SK-MEL-5 (cell line): ENCODE data around the gene TENT4B. TPM values are rescaled to one million over a fixed set of nuclear protein-coding genes. Genes with fewer than 3 reads are reported as not detected.
"Not testable (repeated sequence)": the region's sequence is repeated elsewhere in the genome, so short reads cannot be mapped to it uniquely, and the experiment has no call there.

ENCODE experiments used
- DNase-seq: peaks from one replicate; pipeline ENCODE4 v3.0.0-alpha.2; 2016; ENCODE audit warnings: low read depth, low spot score
- in situ Hi-C: cut with HindIII; loops from 2 replicates; pipeline ENCODE4 v1.10.0; 2016; ENCODE audit warnings: low sequenced_read_pairs, high pct_unique_total_duplicates, low pct_unique_long_range_greater_than_20kb
- total RNA-seq: library from RNA; depleted of rRNA; stranded (reverse); fragments of >200 nt; shearing (Covaris generic); gene quantifications from 2 replicates; pipeline ENCODE4 v1.2.3, GENCODE V29; 2014

TENT4B gene
- total RNA-seq, 1 experiment from 2014 or later = 6.0 TPM

DNA sequence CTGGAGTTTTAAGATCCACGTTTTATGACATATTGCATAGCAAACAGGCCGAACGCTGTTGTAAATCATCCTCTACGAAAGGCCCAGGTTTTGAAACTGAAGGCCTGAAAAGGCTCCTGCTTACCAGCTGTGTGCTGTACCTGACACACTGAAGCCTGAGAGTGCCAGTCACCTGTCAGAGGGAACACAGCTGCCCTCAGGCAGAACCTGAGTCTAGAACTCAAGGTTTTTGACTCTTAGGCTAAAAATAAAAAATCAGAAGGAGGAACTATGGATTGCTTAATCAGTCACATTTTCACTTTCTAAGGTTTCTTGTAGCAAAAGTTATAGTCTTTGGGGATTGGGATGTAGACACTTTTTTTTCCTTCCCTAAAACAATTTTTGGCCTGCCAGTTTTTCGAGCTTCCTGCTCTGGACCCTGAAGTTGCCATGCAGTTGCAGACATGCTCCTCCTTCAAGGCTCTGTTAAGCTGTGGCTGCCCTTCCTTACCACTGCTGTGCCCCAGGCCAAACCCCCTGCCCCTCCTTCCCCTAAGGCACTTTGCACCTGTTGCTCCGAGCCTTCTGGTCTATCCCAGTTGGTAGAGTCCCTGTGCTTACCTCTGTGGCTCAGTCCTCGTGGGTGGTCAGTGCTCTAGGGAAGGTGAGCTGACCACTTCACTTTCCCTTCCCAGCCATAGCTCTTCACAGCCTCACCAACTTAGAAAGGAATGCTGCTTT, 56.6 kb downstream of the TENT4B start:
- in situ Hi-C loops = no loop called here
- no peak for DNase-seq

GRCh38 chr16:50210266-50211038, 57.3 kb downstream of the TENT4B start:
- DNase-seq = peak; percentile 82
- in situ Hi-C loops = no loop called here

DNA sequence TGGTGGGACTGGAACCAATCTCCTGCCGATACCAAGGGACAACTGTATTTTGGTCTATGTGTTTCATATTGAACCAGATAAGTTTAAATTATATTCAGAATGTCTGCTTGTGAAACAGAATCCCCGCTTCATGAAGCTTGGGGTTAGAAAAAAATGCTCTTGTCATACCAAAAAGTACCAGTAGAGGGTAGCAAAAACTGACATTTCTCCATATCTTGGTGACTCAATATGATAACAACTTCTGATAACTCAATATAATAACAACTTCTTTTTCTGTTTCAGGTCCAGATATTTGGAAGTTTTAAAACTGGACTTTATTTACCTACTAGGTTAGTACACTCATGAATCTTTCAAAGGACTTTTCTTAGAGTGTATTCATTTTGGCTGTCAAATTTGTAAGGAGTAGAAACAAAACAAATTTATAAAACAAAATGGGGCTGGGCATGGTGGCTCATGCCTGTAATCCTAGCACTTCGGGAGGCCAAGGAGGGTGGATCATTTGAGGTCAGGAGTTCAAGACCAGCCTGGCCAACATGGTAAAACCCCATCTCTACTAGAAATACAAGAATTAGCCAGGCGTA, 60.9 kb downstream of the TENT4B start:
- in situ Hi-C loops = no loop called here

DNA sequence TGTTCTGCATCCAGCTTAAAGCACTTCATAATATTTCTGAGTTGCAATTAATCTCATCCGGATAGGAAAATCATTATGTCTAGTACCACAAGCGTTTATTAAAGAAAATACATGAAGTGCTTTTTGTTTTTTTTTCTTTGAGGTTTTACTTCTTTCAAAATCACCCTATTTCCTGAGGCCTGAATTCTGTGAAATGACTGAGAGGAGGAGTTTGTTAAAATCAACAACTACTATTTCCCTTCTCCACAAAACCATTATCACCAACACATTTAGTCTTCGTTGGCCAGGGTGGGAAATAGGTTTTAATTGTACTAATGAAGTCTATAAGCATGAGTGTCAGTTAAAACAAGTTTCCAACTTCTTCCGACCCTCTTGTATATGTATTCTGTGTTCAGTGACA, 62.6 kb downstream of the TENT4B start:
- in situ Hi-C loops = no loop called here
- DNase-seq = no peak

More for the DNA sequence above, 60.9 kb downstream of the TENT4B start:
- DNase-seq = peak; percentile 58

DNA sequence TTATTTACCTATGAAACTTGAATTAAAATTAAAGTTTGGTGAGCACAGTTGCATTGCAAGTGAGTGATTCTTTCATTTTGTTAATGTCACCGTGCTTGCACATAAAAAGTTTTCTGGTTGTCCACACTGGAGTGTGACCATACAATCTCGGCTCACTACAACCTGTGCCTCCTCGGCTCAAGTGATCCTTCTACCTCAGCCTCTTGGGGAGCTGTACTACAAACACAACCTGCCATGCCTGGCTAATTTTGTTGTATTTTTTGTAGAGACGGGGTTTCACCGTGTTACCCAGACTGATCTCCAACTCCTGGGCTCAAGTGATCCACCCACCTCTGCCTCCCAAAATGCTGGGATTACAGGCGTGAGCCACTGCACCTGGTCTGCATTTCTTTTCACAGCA, 63.1 kb downstream of the TENT4B start:
- in situ Hi-C loops = no loop called here
- DNase-seq = no peak

DNA sequence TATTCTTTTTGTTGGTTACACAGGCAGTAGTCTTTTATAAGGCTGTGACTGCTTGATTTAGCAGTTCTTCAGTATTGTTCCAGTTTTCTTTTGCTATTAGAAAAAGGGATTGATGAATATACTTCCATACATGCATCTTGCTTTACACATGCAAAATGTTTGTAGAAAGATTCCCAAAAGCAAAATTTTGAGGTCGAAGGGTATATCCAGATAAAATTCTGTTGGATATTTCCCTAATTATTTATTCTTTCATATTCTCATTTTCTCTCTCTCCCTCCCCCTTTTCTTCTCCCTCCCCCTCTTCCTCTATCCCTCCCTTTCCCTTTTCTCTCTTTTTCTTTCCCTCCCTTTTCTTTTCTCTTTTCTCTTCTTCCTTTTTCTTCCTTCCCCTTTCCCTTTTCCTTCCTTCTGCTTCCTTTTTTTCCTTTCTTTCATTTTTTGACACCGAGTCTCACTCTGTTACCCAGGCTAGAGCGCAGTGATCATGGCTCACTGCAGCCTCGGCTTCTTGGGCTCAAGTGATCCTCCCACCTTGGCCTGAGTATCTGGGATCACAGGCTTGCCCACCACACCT, 66.4 kb downstream of the TENT4B start:
- no peak for DNase-seq
- in situ Hi-C loops = no loop called here

- DNase-seq = no peak
- in situ Hi-C loops = no loop called here
Measured at GRCh38 chr16:50224286-50224685, 71.2 kb downstream of the TENT4B start.

GRCh38 chr16:50227120-50227519, 74.0 kb downstream of the TENT4B start:
- in situ Hi-C loops = no loop called here
- DNase-seq = no peak

- in situ Hi-C loops = no loop called here
- DNase-seq = no peak
Measured at GRCh38 chr16:50227665-50228064, 74.6 kb downstream of the TENT4B start.

DNA sequence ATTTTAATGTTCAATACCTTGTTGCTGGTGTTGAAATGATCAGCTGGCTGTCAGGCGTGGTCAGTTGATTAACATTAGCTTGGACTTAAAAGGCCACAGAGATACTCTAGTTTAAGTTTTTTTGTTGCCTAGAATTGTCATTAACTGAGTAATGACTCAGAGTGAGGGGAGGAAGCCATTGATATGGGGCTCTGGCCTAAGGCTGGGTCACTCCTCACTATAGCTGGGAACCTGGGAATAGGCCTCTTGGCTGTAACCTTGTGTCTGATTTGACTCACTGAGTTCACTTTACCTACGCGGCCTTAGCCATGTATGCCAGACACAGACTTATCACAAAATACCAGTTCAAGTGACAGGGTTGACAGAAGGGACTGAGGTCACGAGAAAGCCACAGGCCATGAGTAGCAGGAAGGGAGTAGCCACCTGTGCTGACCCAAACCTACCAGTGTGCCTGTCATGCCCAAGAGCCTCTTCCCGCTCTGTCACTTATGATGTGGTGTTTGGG, 75.3 kb downstream of the TENT4B start:
- in situ Hi-C loops = no loop called here
- DNase-seq = no peak

DNA sequence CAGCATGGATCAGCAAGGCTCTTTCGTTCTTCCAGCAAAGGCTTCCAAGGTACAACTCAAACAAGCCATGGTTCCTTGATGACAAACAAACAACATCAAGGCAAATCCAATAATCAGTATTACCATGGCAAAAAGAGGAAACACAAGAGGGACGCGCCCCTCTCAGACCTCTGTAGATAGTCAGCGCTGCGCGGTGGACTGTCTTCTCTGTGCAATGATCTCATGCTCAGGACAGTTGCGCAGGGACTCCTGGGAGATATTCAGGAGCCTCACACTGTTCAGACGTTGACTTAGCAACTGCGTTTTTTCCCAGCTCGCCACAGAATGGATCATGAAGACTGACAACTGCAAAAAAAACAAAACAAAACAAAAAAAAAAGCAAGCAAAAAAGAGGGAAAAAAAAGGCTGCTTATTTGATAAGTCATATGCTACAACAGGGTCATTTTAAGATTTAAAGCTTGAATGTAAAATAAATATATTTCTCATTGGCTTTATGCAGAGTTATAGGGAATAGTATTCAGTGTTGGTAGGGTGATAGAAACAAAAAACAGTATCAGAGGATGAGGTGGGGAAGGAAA, 76.1 kb downstream of the TENT4B start:
- no peak for DNase-seq
- in situ Hi-C loops = no loop called here

DNA sequence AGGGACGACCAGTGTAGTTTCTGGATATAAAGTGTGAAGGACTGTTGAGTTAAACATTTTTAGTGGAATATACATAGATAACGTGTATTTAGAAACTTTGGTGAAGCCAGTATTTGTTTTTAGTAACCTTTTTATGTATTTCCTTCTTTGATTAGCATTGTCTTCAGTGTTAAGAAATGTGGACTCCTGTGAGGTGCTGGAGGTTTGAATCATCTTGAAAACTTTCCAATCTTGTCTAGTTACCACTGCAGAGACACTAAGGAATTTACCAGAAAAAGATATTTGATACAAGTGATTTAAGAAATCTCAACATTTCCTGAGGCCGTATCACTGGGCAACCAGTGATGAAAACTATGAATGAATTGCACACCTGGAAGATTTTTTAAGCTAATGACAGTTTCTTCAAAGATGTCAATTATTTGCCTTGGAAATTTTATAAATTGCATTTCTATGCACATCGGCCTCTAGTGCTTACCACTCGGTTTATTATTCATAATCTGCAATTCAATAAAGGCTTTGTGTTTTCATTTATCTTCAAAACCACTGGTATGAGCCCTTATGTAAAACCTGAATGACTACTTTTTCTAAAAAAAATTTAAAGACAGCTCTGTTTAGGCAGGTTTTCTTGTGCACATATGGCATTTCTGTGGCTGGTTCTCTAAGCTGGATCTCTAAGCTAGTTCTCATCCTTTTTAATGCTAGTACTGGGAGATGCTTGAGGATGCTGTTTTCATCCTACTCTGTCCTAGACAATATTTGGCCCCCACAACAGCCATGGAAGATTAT, 81.9 kb downstream of the TENT4B start:
- peak; percentile 1 for DNase-seq
- in situ Hi-C loops = no loop called here

GRCh38 chr16:50235581-50235980, 82.5 kb downstream of the TENT4B start:
- DNase-seq = no peak
- in situ Hi-C loops = no loop called here

GRCh38 chr16:50238314-50238713, 85.2 kb downstream of the TENT4B start:
- in situ Hi-C loops = no loop called here
- no peak for DNase-seq

- in situ Hi-C loops = no loop called here
- no peak for DNase-seq
Measured at GRCh38 chr16:50238868-50239301, 85.8 kb downstream of the TENT4B start.

DNA sequence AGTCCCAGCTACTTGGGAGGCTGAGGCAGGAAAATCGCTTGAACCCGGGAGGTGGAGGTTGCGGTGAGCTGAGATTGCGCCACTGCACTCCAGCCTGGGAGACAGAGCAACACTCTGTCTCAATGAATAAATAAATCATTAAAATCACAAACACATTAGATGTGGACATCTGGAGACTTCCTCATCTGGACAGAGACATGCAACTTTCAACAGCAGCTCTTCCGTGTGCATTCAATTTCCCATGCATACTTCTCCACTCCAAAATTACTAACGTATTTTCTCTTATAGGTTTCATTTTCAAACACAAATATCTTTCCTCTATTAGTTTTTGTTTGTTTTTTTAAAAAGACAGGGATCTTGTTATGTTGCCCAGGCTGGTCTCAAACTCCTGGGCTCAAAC, 89.9 kb downstream of the TENT4B start:
- in situ Hi-C loops, DNase-seq: not testable (repeated sequence)

- DNase-seq = no peak
- in situ Hi-C loops = no loop called here
Measured at GRCh38 chr16:50244140-50244503, 91.0 kb downstream of the TENT4B start.
